Esophagus mucosa (tissue), 1 donor: ENCODE measurements around the gene REM2. TPM values are rescaled to one million over a fixed set of nuclear protein-coding genes. Genes with fewer than 3 reads are reported as not detected.
"Not testable (repeated sequence)": the region's sequence is repeated elsewhere in the genome, so short reads cannot be mapped to it uniquely, and the experiment has no call there.

Source experiments
- ATAC-seq: fragments of 200-7000 bp; cut with Tn5 transposase; one replicate; pipeline ENCODE4 v1.9.1; 2020
- total RNA-seq: library from RNA; stranded (reverse); gene quantifications from one replicate; pipeline ENCODE4 v1.2.4, GENCODE V29; 2023
- donor health status: DM: yes; HTN: yes; CAD: no.

The REM2 gene
- total RNA-seq, 1 donor from 2014 or later: 0.32 TPM

DNA sequence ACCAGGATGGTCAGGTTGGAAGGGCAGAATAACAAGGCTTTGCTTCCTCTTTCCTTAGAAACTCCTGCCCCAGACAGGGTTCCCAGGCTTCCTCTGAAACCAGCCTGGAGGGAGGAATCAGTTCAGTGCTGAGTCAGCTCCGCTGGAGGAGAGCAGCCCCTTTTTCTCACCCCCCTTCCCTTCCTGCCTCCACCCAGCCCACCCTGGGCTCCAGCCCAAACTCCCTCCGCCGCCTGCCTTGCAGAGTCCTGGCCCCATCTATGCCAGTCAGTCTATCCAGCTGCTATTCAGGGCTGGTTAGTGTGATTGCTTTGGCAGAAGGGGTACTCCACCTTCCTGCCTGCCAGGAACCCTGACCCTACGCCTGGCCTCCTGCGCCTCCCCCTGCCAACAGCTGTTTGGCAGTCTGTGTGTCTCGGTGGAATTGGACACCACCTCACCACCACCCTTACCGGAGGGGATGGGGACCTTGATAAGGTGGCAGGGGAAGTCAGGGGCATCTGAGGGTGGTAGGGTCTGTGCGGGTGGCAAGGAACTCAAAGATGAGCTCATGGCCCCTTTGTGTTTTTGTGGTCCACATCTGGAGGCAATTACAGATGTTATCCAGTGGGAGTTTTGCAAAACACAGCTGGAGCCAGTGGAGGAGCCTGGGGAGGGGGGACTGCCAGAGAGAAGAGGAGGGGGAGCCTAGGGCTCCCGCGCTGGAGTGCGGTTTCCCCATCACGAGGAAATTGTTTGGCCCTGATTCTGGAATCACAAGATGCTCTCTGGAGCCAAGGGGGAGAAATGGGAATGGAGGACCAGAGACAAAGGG is 34.5 kb upstream of the REM2 start:
- peak; percentile 26 for ATAC-seq

DNA sequence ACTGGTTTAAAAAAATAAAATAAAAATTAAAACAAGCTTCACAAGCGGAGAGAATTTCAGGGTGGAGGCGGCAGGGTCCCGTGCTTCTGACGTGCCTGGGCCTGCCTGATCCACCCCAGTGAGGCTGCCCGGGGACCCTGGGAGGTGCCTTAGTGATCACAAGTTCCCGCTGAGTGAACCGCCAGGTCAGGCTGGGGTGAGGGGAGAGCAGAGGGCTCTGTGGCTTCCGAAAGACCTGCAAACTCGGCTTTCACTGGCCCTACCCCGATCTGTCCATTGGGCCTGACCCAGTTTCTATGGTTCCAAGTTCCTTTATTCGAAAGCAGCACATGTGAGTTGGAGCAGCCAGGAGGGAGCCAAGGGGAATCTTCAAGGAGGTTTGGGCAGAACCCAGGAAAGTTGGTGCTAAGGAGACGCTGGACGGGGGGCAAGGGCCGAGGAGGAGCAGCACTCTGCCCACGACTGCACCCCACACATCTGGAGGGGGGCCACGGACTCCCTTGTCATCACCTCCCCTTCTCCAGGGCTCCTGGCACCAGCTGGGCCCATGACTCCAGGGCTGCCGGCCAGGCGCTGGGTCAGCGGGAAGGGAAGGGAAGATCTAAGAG is 33.7 kb upstream of the REM2 start:
- ATAC-seq: peak; percentile 24

DNA sequence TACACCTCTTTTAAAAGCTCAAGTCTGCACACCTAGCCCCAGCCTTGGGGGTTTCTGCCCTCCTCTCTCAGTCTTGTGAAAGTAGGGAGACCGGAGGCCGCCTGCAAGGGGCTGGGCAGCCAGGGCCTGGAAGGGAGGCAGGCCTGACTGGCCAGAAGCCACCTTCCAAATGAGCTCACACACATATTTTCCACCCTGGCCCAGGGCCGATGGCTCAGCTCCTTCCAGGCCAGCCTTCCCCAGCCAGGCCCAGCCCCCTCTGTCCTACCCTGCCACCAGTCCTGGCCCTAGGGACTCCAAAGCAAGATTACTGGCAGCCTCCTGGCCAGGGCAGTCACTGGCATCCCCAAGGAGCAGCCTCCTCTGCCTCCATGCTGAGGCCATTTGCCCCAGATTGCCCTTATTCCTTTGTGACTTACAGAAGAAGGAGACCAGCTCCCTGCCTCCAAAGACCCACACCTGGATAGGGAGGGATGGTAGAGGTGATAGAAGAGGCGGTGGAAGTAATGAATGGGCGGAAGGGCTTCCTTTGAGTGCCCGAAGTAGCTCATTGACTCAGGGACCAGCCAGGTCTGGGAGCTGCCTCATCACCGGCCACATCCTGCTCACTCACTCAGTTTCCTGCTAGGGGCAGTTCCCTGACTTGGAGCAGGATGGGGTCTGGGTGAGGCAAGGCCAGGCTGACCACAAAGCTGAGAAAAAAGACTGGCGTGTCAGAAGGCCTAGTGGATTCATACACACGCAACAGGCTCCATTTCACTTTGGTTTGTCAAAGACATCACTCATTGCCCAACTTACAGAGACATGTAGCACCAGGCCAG is 31.9 kb upstream of the REM2 start:
- peak; percentile 36 for ATAC-seq

DNA sequence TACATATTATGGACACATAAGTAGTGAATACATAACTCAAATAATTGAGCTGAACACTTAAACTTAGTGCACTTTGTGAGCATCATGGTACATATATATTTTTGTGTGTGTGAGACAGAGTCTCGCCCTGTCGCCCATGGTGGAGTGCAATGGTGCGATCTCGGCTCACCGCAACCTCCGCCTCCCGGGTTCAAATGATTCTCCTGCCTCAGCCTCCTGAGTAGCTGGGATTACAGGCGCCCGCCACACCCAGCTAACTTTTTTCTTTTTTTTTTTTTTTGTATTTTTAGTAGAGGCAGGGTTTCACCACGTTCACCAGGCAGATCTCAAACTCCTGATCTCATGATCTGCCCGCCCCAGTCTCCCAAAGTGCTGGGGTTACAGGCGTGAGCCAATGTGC is 30.8 kb upstream of the REM2 start:
- ATAC-seq: not testable (repeated sequence)

DNA sequence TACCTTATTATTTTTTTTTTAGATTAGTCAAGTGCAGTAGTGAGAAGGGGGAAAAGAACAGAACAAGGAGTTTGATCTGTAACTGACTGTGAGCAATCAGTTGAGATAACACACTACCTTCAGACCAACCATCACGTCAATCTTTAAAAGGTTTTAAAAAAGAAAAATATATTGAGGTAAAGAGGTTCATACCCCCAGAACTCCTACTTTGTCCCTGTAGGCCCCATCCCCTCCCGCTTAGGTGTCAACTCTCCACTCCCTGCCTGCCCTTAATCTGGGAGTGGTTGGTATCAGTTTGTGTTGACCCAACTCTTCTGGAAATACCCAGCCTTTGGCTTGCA is 30.5 kb upstream of the REM2 start:
- no peak for ATAC-seq

DNA sequence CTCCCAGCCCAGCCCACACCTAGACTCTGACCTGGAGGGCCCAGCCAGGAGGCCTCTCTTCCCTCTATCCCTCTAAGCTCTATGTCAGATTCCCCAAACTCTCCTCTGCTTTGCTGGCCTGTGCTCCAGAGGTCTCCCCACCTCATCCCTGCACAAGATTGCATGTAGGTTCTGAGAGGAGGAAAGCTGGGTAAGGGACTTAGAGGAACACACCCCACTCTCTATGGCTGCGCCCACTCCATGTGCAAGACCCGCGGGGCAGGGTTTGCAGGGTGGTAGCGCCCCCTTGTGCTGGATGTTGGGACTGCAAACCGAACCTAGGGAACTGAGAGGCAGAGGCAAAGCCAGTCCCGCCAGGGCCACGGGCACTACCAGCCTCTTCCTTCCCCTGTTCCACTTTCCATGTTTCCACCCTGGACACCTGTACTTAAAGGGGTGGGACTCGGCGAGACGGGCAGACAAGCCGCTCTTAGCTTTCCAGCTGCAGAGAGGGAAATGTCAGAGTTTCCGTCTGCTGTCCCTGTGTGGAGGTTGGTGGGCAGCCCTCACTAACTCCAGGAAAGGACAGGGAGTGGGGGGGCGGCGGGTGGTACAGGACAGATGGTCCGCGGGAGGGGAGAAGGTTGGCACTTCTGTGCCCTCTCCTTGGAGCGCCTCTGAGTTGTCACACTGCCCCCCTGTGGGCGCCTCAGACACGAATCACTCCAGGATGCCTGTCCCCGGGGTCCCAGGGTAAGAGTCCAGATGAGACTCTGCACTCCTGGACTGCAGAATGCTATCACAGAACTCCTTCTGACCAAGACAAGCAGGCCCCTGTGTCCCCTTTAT is 29.9 kb upstream of the REM2 start:
- peak; percentile 76 for ATAC-seq

DNA sequence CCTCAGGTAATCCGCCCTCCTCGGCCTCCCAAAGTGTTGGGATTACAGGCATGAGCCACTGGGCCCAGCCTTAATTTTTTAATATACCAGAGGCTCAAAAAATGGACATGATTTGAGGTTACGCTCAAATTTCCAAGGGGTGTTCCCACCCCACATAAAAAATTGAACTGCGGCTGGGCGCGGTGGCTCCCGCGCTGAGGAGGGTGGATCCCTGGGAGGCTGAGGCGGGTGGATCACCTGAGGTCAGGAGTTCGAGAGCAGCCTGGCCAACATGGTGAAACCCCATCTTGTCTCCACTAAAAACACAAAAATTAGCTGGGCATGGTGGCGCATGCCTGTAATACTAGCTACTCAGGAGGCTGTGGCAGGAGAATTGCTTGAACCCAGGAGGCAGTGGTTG is 28.7 kb upstream of the REM2 start:
- ATAC-seq: not testable (repeated sequence)

DNA sequence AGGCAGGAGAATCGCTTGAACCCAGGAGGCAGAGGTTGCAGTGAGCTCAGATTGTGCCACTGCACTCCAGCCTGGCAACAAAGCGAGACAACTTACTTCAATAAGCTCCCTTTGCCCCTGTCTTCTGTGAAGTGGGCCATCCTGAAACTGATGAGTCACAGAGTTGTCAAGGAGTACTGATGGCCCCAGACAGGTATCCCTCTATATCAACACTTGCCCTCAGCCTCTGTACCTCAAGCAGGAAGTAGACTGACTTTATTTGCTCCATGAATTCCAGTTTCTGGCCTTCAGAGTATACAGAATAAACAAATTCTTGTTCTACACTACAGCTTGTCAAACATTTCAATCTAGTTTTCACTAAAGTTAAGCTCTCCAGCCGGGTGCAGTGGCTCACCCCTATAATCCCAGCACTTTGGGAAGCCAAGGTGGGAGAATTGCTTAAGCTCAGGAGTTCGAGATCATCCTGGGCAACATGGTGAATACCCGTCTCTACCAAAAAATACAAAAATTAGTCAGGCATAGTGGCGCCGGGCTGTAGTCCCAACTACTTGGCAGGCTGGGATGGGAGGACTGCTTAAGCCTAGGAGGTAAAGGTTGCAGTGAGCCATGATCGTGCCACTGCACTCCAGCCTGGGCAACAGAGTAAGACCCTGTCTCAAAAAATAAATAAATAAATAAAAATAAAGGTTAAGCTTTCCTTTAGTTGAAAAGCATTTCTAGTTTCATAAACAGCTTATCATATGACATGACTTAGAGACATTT is 27.9 kb upstream of the REM2 start:
- no peak for ATAC-seq

DNA sequence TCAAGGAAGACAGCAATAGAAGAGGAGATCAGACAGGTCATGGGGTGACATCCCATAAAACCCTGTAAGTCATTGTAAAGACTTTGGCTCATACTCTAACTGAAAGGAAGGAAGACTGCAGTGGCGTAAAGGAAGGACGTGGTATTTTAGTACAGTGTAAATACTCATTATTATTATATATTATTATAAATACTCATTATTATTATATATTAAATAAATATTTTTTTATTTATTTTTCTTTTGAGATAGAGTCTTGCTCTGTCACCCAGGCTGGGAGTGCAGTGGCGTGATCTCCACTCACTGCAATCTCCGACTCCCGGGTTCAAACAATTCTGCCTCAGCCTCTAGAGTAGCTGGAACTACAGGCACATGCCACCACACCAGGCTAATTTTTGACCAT is 26.6 kb upstream of the REM2 start:
- ATAC-seq: no peak

DNA sequence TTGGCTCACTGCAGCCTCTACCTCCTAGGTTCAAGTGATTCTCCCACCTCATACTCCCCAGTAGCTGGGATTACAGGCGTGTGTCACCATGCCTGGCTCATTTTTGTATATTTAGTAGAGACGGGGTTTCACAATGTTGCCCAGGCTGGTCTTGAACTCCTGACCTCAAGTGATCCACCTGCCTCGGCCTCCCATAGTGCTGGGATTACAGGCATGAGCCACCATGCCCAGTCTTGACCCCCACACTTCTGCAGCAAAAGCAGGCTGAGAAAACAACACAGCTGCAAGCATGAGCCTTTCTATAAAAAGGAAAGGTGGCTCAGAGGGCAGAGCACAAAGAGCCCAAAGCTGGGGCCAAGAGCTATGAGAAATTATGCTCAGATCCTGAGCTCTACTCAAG is 22.6 kb upstream of the REM2 start:
- not testable (repeated sequence) for ATAC-seq

DNA sequence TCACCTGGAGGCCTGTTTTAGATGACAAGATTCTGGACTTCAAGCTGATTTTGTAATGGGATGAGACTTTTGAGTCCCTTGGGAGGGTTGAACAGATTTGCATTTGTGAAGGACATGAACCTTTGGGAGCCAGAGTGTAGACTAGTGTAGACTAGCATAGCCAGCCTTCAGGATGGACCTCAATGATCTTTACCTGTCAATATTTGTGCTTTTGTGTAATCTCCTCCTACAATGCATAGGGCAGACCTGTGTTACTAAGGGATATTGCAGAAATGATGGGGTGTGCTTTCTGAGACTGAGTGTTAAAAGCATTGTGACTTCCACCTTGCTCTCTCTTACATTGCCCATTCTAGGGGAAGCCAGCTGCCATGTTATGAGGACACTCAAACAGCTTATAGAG is 21.4 kb upstream of the REM2 start:
- ATAC-seq: no peak

DNA sequence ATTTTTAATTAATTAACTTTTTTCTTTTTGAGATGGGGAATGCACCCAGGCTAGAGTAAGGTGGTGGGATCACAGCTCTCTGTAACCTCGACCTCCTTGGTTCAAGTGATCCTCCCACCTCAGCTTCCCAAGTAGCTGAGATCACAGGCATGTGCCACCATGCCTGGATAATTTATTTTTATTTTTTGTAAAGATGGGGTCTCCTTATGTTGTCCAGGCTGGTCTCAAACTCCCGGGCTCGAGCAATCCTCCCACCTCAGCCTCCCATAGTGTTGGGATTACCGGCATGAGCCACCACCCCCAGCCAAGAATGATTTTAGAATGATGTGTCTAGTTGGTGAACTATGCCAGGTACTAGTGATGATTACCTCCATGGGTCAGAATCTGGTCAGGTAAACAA is 18.0 kb upstream of the REM2 start:
- ATAC-seq: no peak

DNA sequence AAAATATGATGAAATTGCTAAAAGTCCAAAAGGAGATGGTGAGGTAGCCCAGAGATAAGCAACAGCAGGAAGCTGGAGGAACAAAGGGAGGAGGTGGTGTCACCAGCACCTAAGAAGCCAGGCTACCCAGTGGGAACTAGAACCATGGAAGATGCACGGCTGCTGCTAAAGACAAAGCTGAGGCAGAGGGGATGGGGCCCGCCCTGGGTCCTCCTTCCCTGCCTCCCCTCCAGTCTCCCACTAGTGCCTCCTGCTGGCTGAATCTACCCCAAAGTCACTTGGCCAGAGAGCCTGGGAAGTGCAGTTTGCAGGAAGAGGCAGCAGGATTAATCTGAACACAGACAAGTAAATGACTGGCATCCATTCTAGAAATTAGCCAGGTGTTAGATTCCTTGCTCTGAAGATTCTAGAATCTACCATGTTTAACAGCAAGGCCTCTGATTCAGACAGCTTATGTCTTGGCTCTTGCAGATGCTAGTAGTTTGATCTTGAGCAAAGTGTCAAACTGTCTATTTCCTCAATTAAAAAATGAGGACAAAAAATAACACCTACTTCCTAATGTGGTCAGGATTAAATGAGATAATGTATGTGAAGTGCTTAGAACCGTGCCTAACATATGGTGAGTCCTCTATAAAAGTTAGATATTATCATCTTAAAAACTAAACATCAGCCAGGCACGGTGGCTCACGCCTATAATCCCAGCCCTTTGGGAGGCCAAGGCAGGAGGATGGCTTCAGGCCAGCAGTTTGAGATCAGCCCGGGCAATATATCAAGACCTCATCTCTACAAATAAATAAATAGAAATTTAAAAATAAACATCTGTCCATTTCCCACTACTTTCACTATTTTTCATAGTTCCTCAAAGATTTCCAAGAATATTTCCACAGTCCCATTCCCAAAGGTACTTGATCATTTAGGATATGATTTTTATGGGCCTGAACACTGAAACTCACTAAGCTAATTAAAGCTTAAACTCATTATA is 17.3 kb upstream of the REM2 start:
- ATAC-seq: no peak

DNA sequence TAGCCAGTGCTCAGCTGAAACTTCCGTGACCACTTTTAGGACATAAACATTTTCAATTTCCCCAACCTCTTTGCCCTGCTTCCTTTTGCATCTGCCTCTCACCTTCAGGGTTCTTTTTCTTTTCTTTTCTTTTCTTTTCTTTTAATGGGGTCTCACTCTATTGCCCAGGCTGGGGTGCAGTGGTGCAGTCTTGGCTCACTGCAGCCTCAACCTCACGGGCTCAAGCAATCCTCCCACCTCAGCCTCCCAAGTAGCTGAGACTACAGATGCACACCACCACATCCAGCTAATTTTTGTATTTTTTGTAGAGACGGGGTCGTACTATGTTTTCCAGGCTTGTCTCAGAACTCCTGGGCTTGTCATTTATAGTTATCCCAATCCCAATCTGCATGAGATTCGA is 16.1 kb upstream of the REM2 start:
- no peak for ATAC-seq

DNA sequence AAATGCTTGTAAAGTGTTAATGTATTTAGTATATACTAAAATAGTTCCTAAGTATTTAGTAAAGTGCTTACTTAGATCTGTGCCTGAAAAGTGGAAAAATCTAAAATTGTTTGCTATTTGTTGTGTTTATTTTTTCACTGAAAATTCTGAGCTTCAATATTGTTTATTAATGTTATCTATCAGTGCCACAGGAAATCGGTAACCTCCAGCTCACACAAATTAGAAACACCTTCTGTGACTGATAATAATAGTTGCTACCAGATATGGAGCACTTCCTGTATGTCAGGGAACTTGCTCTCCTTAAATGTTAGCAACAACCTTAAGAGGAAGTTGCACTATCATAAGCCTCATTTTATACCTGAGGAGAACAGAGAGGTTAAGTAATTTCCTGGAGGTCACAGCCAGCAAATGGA is 12.2 kb upstream of the REM2 start:
- ATAC-seq: no peak

DNA sequence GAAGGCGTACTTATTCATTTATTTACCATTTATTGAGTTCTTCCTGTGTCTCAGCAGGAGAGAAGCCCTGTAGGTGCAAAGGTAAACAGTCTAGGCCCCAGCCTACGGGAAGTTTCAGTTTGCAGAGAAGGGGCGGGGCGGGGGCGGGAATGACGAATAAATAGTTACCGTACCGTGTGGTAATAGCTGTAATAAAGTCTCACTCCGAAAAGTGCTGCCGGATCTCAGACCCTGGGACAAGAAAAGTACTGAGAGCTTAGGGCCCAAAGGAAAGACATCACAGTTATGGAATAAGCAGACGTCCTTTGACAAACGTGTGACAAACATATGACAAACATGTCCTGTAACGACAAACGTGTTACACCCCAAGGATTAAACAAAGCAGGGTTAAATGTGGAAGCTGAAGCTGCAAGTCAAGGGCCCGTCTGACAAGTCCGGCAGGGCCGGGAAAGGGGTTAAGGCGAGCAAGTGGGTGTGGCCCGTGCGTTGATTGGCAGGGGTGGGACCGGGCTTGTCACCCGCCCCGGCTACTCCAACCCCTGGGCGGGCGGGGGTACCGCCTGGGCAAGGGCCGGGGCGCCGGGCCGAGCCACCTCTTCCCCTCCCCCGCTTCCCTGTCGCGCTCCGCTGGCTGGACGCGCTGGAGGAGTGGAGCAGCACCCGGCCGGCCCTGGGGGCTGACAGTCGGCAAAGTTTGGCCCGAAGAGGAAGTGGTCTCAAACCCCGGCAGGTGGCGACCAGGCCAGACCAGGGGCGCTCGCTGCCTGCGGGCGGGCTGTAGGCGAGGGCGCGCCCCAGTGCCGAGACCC is 11.6 kb upstream of the REM2 start, which contains the start of gene LRP10:
Gene LRP10, plus strand, starts transcription at position 517 of the 809 bp plus-strand sequence. CDS start 564 bp downstream, outside the sequence.
- peak; percentile 93 for ATAC-seq

DNA sequence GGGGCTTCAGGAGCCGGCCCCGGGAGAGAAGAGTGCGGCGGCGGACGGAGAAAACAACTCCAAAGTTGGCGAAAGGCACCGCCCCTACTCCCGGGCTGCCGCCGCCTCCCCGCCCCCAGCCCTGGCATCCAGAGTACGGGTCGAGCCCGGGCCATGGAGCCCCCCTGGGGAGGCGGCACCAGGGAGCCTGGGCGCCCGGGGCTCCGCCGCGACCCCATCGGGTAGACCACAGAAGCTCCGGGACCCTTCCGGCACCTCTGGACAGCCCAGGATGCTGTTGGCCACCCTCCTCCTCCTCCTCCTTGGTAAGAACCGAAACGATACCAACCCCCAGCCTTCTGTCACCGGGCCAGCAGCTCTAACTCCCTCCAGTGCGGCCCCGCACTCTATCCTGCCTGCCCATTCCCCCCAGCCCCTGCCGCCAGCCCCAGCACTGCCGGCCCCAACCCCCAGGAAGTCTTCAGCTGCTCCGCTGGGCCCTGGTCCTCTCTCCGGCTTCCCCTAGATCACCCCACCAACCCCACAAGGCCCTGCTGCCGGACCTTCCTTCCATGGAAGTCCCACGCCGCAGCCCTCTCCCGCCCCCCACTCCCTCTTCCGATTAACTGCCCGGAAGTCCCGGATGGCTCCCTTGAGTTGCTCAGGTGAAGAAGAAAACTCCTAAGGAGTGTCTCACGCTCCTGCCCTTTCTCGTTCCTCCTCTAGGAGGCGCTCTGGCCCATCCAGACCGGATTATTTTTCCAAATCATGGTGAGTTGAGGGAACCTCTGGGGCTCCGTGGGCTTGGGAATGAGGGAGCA is 10.8 kb upstream of the REM2 start:
- peak; percentile 62 for ATAC-seq

DNA sequence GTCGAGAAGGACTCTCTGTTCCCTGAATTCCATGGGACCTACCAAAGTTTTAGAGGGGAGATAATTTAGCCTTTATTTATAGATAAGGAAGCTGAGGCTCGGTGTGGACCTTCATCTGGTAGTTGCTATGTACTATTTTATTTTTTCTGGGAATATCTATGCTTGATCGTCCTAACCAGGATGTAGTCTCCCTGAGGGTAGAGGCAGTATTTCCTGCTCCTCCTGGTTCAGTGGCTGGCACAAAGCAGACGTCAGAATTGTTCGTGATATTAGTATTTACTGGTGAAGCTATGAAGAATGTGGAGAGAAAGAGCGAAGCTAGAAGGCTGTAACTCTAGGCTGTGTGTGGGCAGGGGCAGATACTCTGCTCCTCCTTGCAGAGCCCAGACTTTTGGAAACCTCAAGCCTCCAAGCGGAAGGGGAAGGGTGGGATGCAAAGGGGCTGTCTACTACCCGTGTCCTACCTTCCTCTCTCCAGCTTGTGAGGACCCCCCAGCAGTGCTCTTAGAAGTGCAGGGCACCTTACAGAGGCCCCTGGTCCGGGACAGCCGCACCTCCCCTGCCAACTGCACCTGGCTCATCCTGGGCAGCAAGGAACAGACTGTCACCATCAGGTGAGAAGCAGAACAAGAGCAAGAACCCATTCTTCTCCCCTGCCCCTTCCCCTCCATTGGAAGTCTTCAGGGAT is 10.0 kb upstream of the REM2 start:
- ATAC-seq: no peak
